Measurements from ENCODE around the gene SDSL.

The SDSL gene

GRCh38 chr12:113439301-113439597 lies 17.1 kb downstream of the SDSL start:
- DNase-seq (ENCODE audit: low spot score), result no peak
- H3K4me3 Mint-ChIP-seq, result no peak overlapping the region
- no peaks in the 10 kb centered on the region for H3K27me3 Mint-ChIP-seq (ENCODE audit: low read depth)
- H3K4me1 Mint-ChIP-seq (ENCODE audit: low read depth), result no peaks in the 10 kb centered on the region
- H3K36me3 Mint-ChIP-seq (ENCODE audit: low read depth), result no peaks in the 10 kb centered on the region
- no peaks in the 10 kb centered on the region for H3K9me3 Mint-ChIP-seq
- no peak overlapping the region for H3K27ac Mint-ChIP-seq

- no peak overlapping the region for H3K27ac Mint-ChIP-seq
- no peaks in the 10 kb centered on the region for H3K36me3 Mint-ChIP-seq (ENCODE audit: low read depth)
- H3K27me3 Mint-ChIP-seq (ENCODE audit: low read depth), result no peaks in the 10 kb centered on the region
- H3K9me3 Mint-ChIP-seq, result no peaks in the 10 kb centered on the region
- no peak overlapping the region for H3K4me3 Mint-ChIP-seq
- DNase-seq (ENCODE audit: low spot score), result no peak
- H3K4me1 Mint-ChIP-seq (ENCODE audit: low read depth), result no peaks in the 10 kb centered on the region
These were observed 17.4 kb downstream of the SDSL start for GRCh38 chr12:113439606-113440030.

- Mint-ChIP-seq H3K27me3 (ENCODE audit: low read depth) (no peaks in the 10 kb centered on the region), H3K9me3 (peaks cover under 1% of the 10 kb centered on the region), H3K27ac (no peak overlapping the region), H3K36me3 (ENCODE audit: low read depth) (no peaks in the 10 kb centered on the region), H3K4me3 (no peak overlapping the region), H3K4me1 (ENCODE audit: low read depth) (no peaks in the 10 kb centered on the region)
- DNase-seq (ENCODE audit: low spot score), result no peak
These were observed 18.2 kb downstream of the SDSL start for GRCh38 chr12:113440336-113440735.

GRCh38 chr12:113440947-113441782 lies 19.0 kb downstream of the SDSL start:
- no peaks in the 10 kb centered on the region for H3K4me1 Mint-ChIP-seq (ENCODE audit: low read depth)
- no peaks in the 10 kb centered on the region for H3K36me3 Mint-ChIP-seq (ENCODE audit: low read depth)
- no peaks in the 10 kb centered on the region for H3K27me3 Mint-ChIP-seq (ENCODE audit: low read depth)
- DNase-seq (ENCODE audit: low spot score), result no peak
- H3K9me3 Mint-ChIP-seq, result peaks cover 9% of the 10 kb centered on the region
- no peak overlapping the region for H3K27ac Mint-ChIP-seq
- no peak overlapping the region for H3K4me3 Mint-ChIP-seq

- H3K27ac Mint-ChIP-seq, result no peak overlapping the region
- H3K4me3 Mint-ChIP-seq, result no peak overlapping the region
- H3K9me3 Mint-ChIP-seq, result peaks cover 12% of the 10 kb centered on the region
- no peaks in the 10 kb centered on the region for H3K4me1 Mint-ChIP-seq (ENCODE audit: low read depth)
- DNase-seq (ENCODE audit: low spot score), result no peak
- H3K36me3 Mint-ChIP-seq (ENCODE audit: low read depth), result no peaks in the 10 kb centered on the region
- no peaks in the 10 kb centered on the region for H3K27me3 Mint-ChIP-seq (ENCODE audit: low read depth)
These were observed 20.9 kb downstream of the SDSL start for GRCh38 chr12:113443030-113443539.

- Mint-ChIP-seq H3K4me1 (ENCODE audit: low read depth) (no peaks in the 10 kb centered on the region), H3K36me3 (ENCODE audit: low read depth) (no peaks in the 10 kb centered on the region), H3K9me3 (peaks cover 12% of the 10 kb centered on the region), H3K4me3 (no peak overlapping the region), H3K27me3 (ENCODE audit: low read depth) (peaks cover 9% of the 10 kb centered on the region), H3K27ac (no peak overlapping the region)
- no peak for DNase-seq (ENCODE audit: low spot score)
These were observed 23.5 kb downstream of the SDSL start for GRCh38 chr12:113445544-113446171.

GRCh38 chr12:113448873-113449272 lies 26.7 kb downstream of the SDSL start:
- peaks cover 12% of the 10 kb centered on the region for H3K9me3 Mint-ChIP-seq

GRCh38 chr12:113449299-113449698 lies 27.1 kb downstream of the SDSL start:
- H3K27ac Mint-ChIP-seq, result no peak overlapping the region
- peaks cover 12% of the 10 kb centered on the region for H3K9me3 Mint-ChIP-seq
- peaks cover 9% of the 10 kb centered on the region for H3K27me3 Mint-ChIP-seq (ENCODE audit: low read depth)
- DNase-seq (ENCODE audit: low spot score), result no peak
- no peaks in the 10 kb centered on the region for H3K36me3 Mint-ChIP-seq (ENCODE audit: low read depth)
- H3K4me3 Mint-ChIP-seq, result no peak overlapping the region
- no peaks in the 10 kb centered on the region for H3K4me1 Mint-ChIP-seq (ENCODE audit: low read depth)

More at GRCh38 chr12:113448873-113449272, 26.7 kb downstream of the SDSL start:
- Mint-ChIP-seq H3K27ac (no peak overlapping the region), H3K4me3 (no peak overlapping the region), H3K36me3 (ENCODE audit: low read depth) (no peaks in the 10 kb centered on the region), H3K27me3 (ENCODE audit: low read depth) (peaks cover 9% of the 10 kb centered on the region), H3K4me1 (ENCODE audit: low read depth) (no peaks in the 10 kb centered on the region)
- DNase-seq (ENCODE audit: low spot score), result no peak

- Mint-ChIP-seq H3K36me3 (ENCODE audit: low read depth) (no peaks in the 10 kb centered on the region), H3K27me3 (ENCODE audit: low read depth) (peaks cover 9% of the 10 kb centered on the region), H3K4me3 (no peak overlapping the region), H3K4me1 (ENCODE audit: low read depth) (no peaks in the 10 kb centered on the region), H3K27ac (no peak overlapping the region), H3K9me3 (peaks cover 12% of the 10 kb centered on the region)
- no peak for DNase-seq (ENCODE audit: low spot score)
These were observed 27.7 kb downstream of the SDSL start for GRCh38 chr12:113449839-113450238.

- H3K36me3 Mint-ChIP-seq (ENCODE audit: low read depth), result no peaks in the 10 kb centered on the region
- no peak for DNase-seq (ENCODE audit: low spot score)
- no peak overlapping the region for H3K27ac Mint-ChIP-seq
- H3K27me3 Mint-ChIP-seq (ENCODE audit: low read depth), result peaks cover 13% of the 10 kb centered on the region
- no peaks in the 10 kb centered on the region for H3K9me3 Mint-ChIP-seq
- H3K4me1 Mint-ChIP-seq (ENCODE audit: low read depth), result no peaks in the 10 kb centered on the region
- no peak overlapping the region for H3K4me3 Mint-ChIP-seq
These were observed 30.3 kb downstream of the SDSL start for GRCh38 chr12:113452458-113452857.

GRCh38 chr12:113453330-113453729 lies 31.1 kb downstream of the SDSL start:
- peaks cover 14% of the 10 kb centered on the region for H3K27me3 Mint-ChIP-seq (ENCODE audit: low read depth)
- H3K27ac Mint-ChIP-seq, result no peak overlapping the region
- H3K4me1 Mint-ChIP-seq (ENCODE audit: low read depth), result no peaks in the 10 kb centered on the region
- no peaks in the 10 kb centered on the region for H3K9me3 Mint-ChIP-seq
- no peak overlapping the region for H3K4me3 Mint-ChIP-seq
- DNase-seq (ENCODE audit: low spot score), result no peak
- no peaks in the 10 kb centered on the region for H3K36me3 Mint-ChIP-seq (ENCODE audit: low read depth)

GRCh38 chr12:113456199-113456598 lies 34.0 kb downstream of the SDSL start:
- Mint-ChIP-seq H3K36me3 (ENCODE audit: low read depth) (no peaks in the 10 kb centered on the region), H3K9me3 (no peaks in the 10 kb centered on the region), H3K4me1 (ENCODE audit: low read depth) (no peaks in the 10 kb centered on the region), H3K27ac (no peak overlapping the region), H3K27me3 (ENCODE audit: low read depth) (peaks cover 17% of the 10 kb centered on the region), H3K4me3 (no peak overlapping the region)
- no peak for DNase-seq (ENCODE audit: low spot score)

- Mint-ChIP-seq H3K27me3 (ENCODE audit: low read depth) (peaks cover 21% of the 10 kb centered on the region), H3K27ac (no peak overlapping the region), H3K4me3 (no peak overlapping the region), H3K9me3 (no peaks in the 10 kb centered on the region), H3K36me3 (ENCODE audit: low read depth) (no peaks in the 10 kb centered on the region), H3K4me1 (ENCODE audit: low read depth) (no peaks in the 10 kb centered on the region)
- no peak for DNase-seq (ENCODE audit: low spot score)
These were observed 34.6 kb downstream of the SDSL start for GRCh38 chr12:113456761-113457160.

GRCh38 chr12:113457185-113457584 lies 35.0 kb downstream of the SDSL start:
- H3K27me3 Mint-ChIP-seq (ENCODE audit: low read depth), result peaks cover 24% of the 10 kb centered on the region
- no peaks in the 10 kb centered on the region for H3K36me3 Mint-ChIP-seq (ENCODE audit: low read depth)
- H3K4me1 Mint-ChIP-seq (ENCODE audit: low read depth), result peaks cover 2% of the 10 kb centered on the region
- no peak for DNase-seq (ENCODE audit: low spot score)
- no peak overlapping the region for H3K27ac Mint-ChIP-seq
- H3K4me3 Mint-ChIP-seq, result no peak overlapping the region
- H3K9me3 Mint-ChIP-seq, result no peaks in the 10 kb centered on the region
